Esophagus squamous epithelium (tissue), 5 donors: Measurements from ENCODE around the gene TMEM161B. TPM values are rescaled to one million over a fixed set of nuclear protein-coding genes. Genes with fewer than 3 reads are reported as not detected.

Source experiments
- DNase-seq: peaks from one replicate; lab custom pipeline; 2025; lab: John Stamatoyannopoulos, UW
- H3K27ac ChIP-seq, 4 donors: fragments of 200-600 bp; sonication (generic); one replicate each; pipeline ENCODE4 v1.5.1; 2016 to 2019; ENCODE audit warnings: mild to moderate bottlenecking in 1 of 4
- H3K27me3 ChIP-seq, 4 donors: fragments of 200-600 bp; sonication (generic); 1 replicate in 3 of 4; 2 replicates in 1 of 4; pipeline versions ENCODE4 v1.5.1 to v1.6.0; 2017 to 2021; ENCODE audit warnings: antibody characterized with exemption in 1 of 4
- H3K36me3 ChIP-seq, 3 donors: fragments of 200-600 bp; sonication (generic); one replicate each; pipeline ENCODE4 v1.5.1; 2016 to 2019
- H3K4me1 ChIP-seq, 3 donors: fragments of 200-600 bp; sonication (generic); one replicate each; pipeline ENCODE4 v1.5.1; 2017 to 2019
- H3K4me3 ChIP-seq, 4 donors: fragments of 200-600 bp; sonication (generic); 1 replicate in 3 of 4; 2 replicates in 1 of 4; pipeline ENCODE4 v1.5.1; 2016 to 2019; ENCODE audit warnings: mild to moderate bottlenecking in 2 of 4, moderate library complexity in 1 of 4
- H3K9me3 ChIP-seq, 3 donors: fragments of 200-600 bp; sonication (generic); one replicate each; pipeline ENCODE4 v1.5.1; 2016 to 2019
- POLR2A ChIP-seq, 4 donors: fragments of 450-650 bp; IDR thresholded peaks; one replicate each; pipeline ENCODE4 v1.6.1; 2017; ENCODE audit warnings: antibody characterized with exemption in 4 of 4, mild to moderate bottlenecking in 4 of 4, moderate library complexity in 3 of 4
- WGBS, 2 donors: methylation state at CpG; one replicate each; pipeline ENCODE4 v1.1.5; 2018; 5-methylcytosine and 5-hydroxymethylcytosine counted together
- intact Hi-C: fragments of 100-400 bp; cut with DNase I; formaldehyde crosslinking; loops from one replicate; pipeline ENCODE4 v1.15.0; 2022
- total RNA-seq, 4 donors: library from RNA; depleted of rRNA; stranded (reverse); fragments of >200 nt; gene quantifications; one replicate each; pipeline ENCODE4 v1.1.0, GENCODE V29; 2016
- TF ChIP-seq, protein P1 (sequence below), 6 experiments: fragments of 450-650 bp in 4 of 6; fragments of 200-600 bp in 2 of 6; sonication (generic) in 2 of 6; IDR thresholded peaks; one replicate each; pipeline ENCODE4 v1.5.1; 2016 to 2019; ENCODE audit warnings: antibody characterized with exemption in 6 of 6, mild to moderate bottlenecking in 4 of 6, moderate library complexity in 4 of 6
- donor health status: DM: yes; HTN: yes; CAD: no.

TMEM161B gene
- total RNA-seq, 4 donors from 2014 or later = 5.8 to 24.2 (median 14.8) TPM

DNA sequence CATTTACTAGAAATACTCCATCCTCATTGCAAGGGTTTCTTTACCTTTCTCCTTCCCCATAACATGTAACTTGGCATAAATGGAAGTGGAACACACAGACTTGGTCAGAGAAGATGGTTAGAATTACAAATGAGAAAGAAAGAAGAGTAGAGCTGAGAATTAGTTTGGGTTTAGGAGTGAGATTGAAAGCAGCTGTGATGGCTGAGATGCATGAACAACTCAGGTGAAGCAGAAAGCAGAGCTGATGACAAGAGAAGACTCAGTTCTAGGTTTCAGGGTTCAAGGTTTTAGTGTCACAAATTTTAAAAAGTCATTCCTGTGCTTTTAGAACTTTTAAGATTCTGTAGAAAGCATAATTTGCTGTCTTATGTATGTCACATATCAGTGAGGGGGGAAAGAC is 54.0 kb downstream of the TMEM161B start:
- no peaks in the 10 kb centered on the region for H3K9me3 ChIP-seq
- TF ChIP-seq, protein P1, sequence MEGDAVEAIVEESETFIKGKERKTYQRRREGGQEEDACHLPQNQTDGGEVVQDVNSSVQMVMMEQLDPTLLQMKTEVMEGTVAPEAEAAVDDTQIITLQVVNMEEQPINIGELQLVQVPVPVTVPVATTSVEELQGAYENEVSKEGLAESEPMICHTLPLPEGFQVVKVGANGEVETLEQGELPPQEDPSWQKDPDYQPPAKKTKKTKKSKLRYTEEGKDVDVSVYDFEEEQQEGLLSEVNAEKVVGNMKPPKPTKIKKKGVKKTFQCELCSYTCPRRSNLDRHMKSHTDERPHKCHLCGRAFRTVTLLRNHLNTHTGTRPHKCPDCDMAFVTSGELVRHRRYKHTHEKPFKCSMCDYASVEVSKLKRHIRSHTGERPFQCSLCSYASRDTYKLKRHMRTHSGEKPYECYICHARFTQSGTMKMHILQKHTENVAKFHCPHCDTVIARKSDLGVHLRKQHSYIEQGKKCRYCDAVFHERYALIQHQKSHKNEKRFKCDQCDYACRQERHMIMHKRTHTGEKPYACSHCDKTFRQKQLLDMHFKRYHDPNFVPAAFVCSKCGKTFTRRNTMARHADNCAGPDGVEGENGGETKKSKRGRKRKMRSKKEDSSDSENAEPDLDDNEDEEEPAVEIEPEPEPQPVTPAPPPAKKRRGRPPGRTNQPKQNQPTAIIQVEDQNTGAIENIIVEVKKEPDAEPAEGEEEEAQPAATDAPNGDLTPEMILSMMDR (IDR thresholded peaks at IDR 0.05) = no peak
- TF ChIP-seq POLR2A (IDR thresholded peaks at IDR 0.05) = no peak
- peaks cover 0 to 7% (median 0%) of the 10 kb centered on the region in 3 donors for H3K4me1 ChIP-seq
- no peaks in the 10 kb centered on the region for H3K27me3 ChIP-seq
- intact Hi-C loops = no loop called here
- no peak overlapping the region for H3K27ac ChIP-seq
- peaks cover 0 to 73% (median 0%) of the 10 kb centered on the region in 3 donors for H3K36me3 ChIP-seq
- H3K4me3 ChIP-seq = no peak overlapping the region
- DNase-seq = no peak

DNA sequence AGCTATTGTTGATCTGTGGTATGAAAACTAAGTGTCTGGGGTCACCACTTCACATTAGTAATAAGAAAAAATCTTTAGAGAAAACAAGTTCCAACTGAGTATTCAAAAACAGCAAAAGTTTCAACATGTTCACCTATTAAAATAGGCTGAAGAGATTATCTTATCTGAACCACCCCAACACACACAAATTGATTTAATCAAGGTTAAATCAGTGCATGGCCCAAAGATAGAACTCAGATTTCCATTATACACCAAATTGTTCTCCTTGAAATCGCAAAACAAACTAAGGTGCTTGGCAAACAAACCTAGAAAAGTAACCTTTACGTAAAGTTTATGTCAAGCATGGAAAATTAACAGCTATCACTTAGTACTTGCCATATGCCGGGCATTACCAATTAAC is 61.1 kb downstream of the TMEM161B start:
- no peaks in the 10 kb centered on the region for H3K9me3 ChIP-seq
- no peak for DNase-seq
- no peak overlapping the region for H3K27ac ChIP-seq
- 94% methylated on average over 3 of the region's 3 CpGs for WGBS, 2 donors
- no peaks in the 10 kb centered on the region for H3K4me1 ChIP-seq
- intact Hi-C loops = no loop called here
- peaks cover 0 to 75% (median 0%) of the 10 kb centered on the region in 3 donors for H3K36me3 ChIP-seq
- TF ChIP-seq, protein P1 (IDR thresholded peaks at IDR 0.05) = no peak
- TF ChIP-seq POLR2A (IDR thresholded peaks at IDR 0.05) = no peak
- no peaks in the 10 kb centered on the region for H3K27me3 ChIP-seq
- H3K4me3 ChIP-seq = no peak overlapping the region

DNA sequence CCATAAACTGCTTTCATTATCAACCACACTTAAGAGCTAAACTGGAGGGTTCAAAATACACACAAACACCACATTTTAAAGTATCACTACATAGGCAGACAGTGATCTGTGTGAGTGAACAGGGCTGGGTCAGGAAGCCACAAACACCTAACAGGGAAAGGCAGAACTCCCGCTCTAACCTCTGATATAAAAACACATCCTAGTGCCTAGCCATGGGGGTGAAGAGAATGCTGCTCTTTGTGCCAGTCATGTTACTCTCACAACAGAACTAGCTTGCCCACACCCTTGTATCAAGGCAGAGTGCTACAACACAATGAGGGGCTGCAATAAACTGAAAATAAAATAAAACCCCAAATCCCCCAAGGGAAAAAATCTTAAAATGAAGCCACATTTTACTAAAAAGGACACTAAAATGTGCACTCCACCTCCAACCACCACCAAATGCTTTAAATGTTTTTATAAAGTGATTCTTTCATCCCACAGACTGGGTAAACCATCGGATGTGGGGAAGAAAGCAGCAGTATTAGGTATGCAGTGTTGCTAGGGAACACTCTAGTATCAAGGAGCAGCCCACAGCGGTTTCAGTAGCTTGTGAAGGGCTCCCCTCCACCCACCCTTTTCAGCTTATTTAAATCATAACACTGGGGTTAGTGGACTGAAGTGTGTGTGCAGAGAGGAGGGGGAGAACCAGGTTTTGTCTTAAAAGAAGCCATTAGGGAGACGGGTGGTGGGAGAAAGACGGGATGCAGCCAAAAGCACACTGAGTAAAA is 64.5 kb downstream of the TMEM161B start:
- intact Hi-C loops = no loop called here
- no peaks in the 10 kb centered on the region for H3K4me1 ChIP-seq
- no peak overlapping the region for H3K27ac ChIP-seq
- H3K27me3 ChIP-seq = no peaks in the 10 kb centered on the region
- DNase-seq = no peak
- H3K4me3 ChIP-seq = no peak overlapping the region
- H3K9me3 ChIP-seq = no peaks in the 10 kb centered on the region
- TF ChIP-seq POLR2A (IDR thresholded peaks at IDR 0.05) = no peak
- TF ChIP-seq, protein P1 (IDR thresholded peaks at IDR 0.05) = no peak
- H3K36me3 ChIP-seq = peaks cover 0 to 80% (median 4%) of the 10 kb centered on the region in 3 donors
- 73 to 79% methylated on average over 5 of the region's 5 CpGs for WGBS, 2 donors

DNA sequence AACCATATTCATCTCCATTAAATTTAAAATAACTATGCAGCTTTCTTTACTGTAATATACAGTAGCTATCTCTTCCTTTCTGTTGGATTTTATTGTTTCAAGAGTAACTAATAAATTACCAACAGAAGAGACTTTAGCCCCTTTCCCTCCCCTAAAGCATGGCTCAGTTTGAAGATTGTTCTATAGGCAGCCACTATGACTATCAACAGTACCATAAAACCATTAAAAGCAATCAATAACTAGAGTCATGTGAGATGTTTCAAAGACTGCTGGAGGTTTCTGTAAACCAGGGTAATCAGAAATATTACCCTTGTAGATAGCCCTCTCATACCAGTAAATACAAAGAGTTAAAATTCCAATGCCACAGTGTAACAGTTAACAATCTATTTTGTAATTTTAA is 73.0 kb downstream of the TMEM161B start:
- no peaks in the 10 kb centered on the region for H3K9me3 ChIP-seq
- H3K4me1 ChIP-seq = no peaks in the 10 kb centered on the region
- no peak overlapping the region for H3K27ac ChIP-seq
- H3K36me3 ChIP-seq = peaks cover 0 to 69% (median 0%) of the 10 kb centered on the region in 3 donors
- no peak for DNase-seq
- intact Hi-C loops = no loop called here
- TF ChIP-seq, protein P1 (IDR thresholded peaks at IDR 0.05) = no peak
- TF ChIP-seq POLR2A (IDR thresholded peaks at IDR 0.05) = no peak
- no peaks in the 10 kb centered on the region for H3K27me3 ChIP-seq
- no peak overlapping the region for H3K4me3 ChIP-seq

DNA sequence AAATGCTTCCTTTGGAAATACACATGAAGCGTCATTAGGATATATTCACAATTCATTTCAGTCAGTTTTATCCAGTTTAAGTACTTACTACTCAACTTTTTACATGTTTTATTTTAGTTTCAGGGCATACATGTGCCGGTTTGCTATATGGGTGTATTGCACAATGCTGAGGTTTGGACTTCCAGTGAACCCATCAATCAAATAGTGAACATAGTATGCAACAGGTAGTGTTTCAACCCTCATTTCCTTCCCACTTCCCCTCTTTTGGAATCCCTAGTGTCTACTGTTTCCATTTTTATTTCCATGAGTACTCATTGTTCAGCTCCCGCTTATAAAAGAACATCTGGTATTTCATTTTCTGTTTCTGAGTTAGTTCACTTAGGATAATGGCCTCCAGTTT is 74.7 kb downstream of the TMEM161B start:
- peaks cover 0 to 63% (median 0%) of the 10 kb centered on the region in 3 donors for H3K36me3 ChIP-seq
- H3K9me3 ChIP-seq = peaks cover 0 to 17% (median 7%) of the 10 kb centered on the region in 3 donors
- no peak for TF ChIP-seq POLR2A (IDR thresholded peaks at IDR 0.05)
- TF ChIP-seq, protein P1 (IDR thresholded peaks at IDR 0.05) = no peak
- WGBS, 2 donors = 87 to 91% methylated on average over 3 of the region's 3 CpGs
- intact Hi-C loops = no loop called here
- DNase-seq = no peak
- H3K27me3 ChIP-seq = no peaks in the 10 kb centered on the region
- H3K4me1 ChIP-seq = no peaks in the 10 kb centered on the region
- H3K4me3 ChIP-seq = no peak overlapping the region
- no peak overlapping the region for H3K27ac ChIP-seq
